Left colon (tissue), 2 donors: ENCODE data around the gene ZDHHC7. TPM values are rescaled to one million over a fixed set of nuclear protein-coding genes. Genes with fewer than 3 reads are reported as not detected.
"Not testable (repeated sequence)": the region's sequence is repeated elsewhere in the genome, so short reads cannot be mapped to it uniquely, and the experiment has no call there.

ENCODE experiments used
- ATAC-seq: fragments of 200-7000 bp; cut with Tn5 transposase; one replicate; pipeline ENCODE4 v1.9.1; 2020; ENCODE audit warnings: mild to moderate bottlenecking, moderate library complexity
- DNase-seq, 2 donors: peaks; one replicate each; pipeline ENCODE4 v3.0.0-alpha.2; 2020
- intact Hi-C, 2 donors: fragments of 100-400 bp; cut with DNase I in 1 of 2; cut with micrococcal nuclease in 1 of 2; formaldehyde crosslinking; loops; one replicate each; pipeline versions ENCODE4 v1.11.2 to v1.14.0; 2022; cut with DNase I, micrococcal nuclease
- total RNA-seq, 2 donors: library from RNA; stranded (reverse); fragmentation: NEBNext Ultra II Directional; extraction: Animal tissue kit (Norgen Biotek cat#: 25700); gene quantifications; one replicate each; pipeline ENCODE4 v1.2.1, GENCODE V29; 2021
- donor health status: DM: no; HTN: no; CAD: no.
- donor health status: DM: yes; HTN: yes; CAD: no.

ZDHHC7 gene
- total RNA-seq, 2 donors from 2014 or later: 73.9 to 76.9 TPM

DNA sequence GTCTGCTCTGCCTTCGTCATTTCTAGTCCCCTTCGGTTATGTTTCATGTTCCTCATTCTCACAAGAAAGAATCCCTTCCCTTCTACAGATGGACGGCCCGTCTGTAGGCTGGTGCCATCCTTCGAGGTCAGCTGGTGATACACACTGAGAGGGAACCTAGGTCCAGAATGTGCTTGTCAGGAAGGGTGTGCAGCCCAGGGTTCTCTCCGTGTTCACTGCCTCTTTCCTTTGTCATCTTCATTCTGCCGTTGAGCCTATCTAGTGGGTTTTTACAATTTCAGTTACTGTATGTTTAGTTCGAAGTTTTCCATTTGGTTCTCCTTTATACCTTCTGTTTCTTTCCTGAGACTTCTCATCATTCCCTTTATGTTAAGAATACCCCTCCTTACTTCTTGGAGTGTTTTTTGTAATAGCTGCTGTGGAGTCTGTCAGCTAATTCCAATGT is 35.2 kb upstream of the ZDHHC7 start:
- intact Hi-C loops: no loop called here
- ATAC-seq: no peak

DNA sequence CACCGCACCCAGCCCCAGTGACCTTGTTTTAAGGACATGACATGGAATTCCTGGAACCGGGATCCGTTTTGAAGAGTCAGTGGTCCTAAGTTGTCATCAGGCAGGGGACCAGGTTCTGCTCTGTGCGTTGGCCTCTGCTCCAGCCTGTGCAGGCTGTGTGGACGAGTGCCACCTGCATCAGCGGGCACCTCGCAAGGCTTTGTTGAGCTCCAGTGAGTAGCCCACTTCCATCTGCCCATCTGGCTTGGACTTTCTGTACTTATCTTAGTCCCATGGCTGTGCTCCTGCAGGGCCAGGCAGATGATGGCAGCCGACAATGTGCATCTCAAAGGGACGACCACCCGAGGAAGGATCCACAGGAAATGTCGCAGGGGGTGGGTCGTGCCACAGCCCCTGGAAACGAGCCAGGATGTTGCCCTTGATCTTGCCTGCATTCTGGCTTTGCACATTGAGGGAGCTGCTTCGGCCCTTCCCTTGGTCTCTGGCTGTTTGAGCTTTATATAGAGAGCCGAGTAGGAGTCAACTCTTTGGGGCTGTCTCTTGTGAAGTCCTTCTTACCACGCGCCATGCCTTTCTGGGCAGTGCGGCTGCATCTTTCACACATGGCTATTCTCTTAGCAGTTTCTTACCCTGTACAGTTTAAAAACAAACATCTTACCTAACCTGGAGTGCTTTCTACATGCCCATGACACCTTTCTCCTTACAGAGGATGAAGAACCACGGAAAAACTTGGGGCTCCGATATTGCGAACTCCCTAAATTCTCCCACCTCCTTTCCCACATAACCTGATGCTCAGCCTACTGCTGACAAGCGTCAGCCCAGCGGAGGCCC is 34.5 kb upstream of the ZDHHC7 start:
- ATAC-seq (no peak), DNase-seq (no peak)
- intact Hi-C loops: no loop called here

More for the DNA sequence above, 35.2 kb upstream of the ZDHHC7 start:
- DNase-seq: no peak

DNA sequence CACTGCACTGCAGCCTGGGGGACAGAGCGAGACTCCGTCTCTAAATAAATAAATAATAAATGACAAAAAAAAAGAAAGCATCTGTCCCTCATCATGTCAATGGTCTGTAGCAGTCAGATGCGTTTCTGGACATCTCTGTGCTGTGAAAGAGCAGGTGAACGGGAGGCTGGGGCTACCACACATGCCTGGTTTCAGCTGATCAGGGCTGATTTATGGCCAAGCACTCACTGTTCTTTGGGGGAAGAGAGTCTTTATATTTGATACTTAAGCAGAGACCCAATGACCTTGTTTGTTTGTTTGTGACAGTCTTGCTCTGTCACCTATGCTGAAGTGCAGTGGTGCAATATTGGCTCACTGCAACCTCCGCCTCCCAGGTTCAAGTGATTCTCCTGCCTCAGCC is 33.7 kb upstream of the ZDHHC7 start:
- intact Hi-C loops: no loop called here
- DNase-seq (no peak), ATAC-seq (no peak)

- intact Hi-C loops: no loop called here
- DNase-seq (no peak), ATAC-seq (no peak)
These were observed 31.3 kb upstream of the ZDHHC7 start for GRCh38 chr16:85042606-85043005.

DNA sequence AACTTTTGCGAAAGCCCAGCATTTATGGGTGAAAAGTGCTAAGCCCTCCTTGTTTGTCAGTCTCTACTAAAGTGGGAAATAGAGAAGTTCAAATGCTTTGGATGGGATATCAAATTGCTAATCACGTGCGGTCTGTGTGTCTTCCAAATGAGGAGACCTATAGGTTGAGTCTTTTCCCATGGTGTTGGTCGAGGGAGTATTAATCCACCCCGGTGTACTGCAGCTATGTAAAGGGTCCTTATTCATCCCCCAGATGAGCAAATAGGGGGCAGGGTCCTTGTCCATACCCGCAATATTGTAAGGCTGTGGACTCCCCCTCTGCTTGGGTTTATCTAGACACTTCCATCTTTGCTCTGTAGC is 30.8 kb upstream of the ZDHHC7 start:
- no peak for ATAC-seq
- intact Hi-C loops: no loop called here
- no peak for DNase-seq

DNA sequence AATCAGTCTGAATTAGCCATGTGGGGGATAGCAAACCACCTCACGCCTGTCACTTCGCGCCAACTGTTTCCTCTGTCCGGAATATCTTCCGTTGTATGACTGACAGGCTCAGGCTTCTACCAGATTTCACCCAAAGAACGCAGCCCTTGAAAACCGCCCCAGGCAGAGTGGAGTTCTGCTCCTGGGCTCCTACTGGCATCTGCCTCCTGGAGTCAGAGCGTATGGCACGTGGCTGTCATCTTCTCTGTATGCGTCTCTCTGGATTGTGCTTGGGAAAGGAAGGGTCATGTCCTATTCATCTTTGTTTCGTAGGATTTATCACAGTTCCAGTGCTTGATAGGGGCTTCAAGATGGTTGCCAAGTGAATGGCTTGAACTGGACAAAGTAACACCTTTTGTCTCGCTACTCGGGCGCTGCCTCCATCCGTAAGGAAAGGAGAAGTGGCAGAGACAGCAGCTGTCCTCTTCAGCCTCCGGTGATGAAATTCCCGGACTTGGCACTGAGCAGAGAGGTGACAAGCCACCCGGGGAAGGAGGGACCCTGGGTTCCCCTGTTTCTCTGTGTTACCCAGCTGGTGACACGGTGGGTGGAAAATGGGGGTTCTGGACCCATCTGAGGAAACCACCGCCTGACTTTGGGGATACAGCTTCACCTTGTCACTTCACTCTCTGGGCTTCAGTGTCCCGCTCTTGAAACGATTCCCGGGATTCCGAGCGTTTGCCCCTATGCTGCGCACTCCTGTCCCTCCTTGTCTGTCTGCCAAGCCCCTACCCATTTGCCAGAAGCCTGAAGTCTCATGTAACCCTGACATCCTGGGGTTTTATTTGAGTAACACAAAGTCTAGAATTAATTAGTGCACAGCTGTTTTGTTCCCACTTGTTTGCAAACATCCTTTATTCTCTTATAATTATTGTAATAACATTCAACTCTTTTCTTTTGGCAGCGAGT is 30.2 kb upstream of the ZDHHC7 start:
- no peak for DNase-seq
- intact Hi-C loops: no loop called here
- ATAC-seq: no peak

- ATAC-seq: no peak
- intact Hi-C loops: no loop called here
- DNase-seq: no peak
These were observed 29.4 kb upstream of the ZDHHC7 start for GRCh38 chr16:85040685-85041084.

DNA sequence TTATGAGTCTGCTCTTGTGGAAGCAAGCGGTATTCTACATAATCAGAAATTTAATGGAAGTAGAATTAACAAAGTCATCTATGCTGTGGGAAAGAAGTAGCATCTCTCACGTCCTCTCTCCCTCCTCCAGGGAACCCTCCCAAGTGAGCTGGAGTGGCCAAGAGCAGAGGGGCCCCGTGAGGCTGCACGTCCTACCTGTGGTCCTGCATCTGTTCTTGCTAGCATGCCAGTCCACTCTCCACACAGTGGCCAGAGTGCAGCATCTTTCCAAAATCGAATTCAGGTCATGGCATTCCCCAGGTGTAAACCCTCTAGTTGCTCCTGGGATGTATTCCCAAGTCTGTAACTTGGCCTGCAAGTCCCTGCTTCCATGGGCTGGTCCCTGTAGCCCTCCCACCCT is 26.4 kb upstream of the ZDHHC7 start:
- no peak for ATAC-seq
- DNase-seq: no peak
- intact Hi-C loops: no loop called here

DNA sequence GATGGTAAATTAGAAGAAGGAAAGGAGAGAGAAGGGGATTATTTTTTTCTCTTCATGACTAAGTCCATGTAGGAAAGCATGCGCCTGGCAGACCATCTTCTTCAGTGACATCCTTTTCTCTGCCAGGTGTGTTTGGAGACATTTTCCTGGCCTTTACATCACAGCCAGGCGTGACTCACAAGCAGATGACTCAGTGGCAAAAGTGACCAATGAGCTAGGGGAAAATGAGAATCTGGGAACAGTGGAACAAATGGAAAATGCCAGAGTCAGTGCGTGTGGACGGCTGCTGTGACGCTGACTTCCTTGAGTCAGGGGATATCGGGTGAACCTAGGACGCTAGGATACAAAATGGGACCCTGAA is 25.7 kb upstream of the ZDHHC7 start:
- DNase-seq: no peak
- ATAC-seq: no peak
- intact Hi-C loops: no loop called here

DNA sequence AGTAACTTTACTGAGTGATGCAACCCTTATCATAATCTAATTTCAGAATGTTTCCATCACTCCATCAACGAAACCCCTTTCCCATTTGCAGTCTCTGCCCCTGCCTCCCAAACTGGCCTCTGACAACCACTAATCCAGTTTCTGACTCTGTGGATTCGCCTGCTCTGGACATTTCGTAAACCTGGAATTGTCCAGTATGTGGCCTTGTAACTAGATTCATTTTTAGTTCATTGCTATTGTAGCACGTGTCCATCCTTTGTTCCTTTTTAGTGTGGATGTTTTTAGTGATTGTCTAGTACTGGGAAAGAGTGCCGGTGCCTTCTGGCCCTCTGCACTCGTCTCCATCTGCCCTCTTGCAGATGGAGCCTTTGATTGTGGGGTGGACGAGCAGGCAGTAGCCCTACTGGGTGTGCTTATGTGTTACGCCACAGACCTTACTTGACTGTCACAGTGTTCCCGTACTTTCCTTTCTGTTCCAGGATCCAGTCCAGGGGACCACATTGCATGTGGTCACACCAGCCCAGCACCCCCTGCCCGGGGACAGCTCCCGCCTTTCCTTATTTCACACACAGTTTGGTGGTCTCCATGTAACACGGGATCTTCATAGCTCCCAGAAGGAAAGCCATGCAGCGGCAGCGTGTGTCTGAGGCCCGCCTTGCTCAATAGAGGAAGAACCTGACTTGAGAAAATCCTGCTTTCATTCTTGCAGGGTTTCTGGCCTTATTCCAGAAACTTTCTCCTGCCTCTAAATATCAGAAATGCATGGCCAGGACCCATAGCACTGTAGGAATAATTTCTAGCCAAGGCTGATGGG is 25.1 kb upstream of the ZDHHC7 start:
- intact Hi-C loops: no loop called here
- DNase-seq (no peak), ATAC-seq (no peak)

- intact Hi-C loops: no loop called here
- no peak for DNase-seq
- ATAC-seq: peak; percentile 23
These were observed 23.5 kb upstream of the ZDHHC7 start for GRCh38 chr16:85034591-85035433.

GRCh38 chr16:85033171-85033570 is 21.8 kb upstream of the ZDHHC7 start:
- intact Hi-C loops: no loop called here
- ATAC-seq (no peak), DNase-seq (no peak)

- ATAC-seq, DNase-seq, intact Hi-C loops: not testable (repeated sequence)
These were observed 20.9 kb upstream of the ZDHHC7 start for GRCh38 chr16:85032187-85032586.

DNA sequence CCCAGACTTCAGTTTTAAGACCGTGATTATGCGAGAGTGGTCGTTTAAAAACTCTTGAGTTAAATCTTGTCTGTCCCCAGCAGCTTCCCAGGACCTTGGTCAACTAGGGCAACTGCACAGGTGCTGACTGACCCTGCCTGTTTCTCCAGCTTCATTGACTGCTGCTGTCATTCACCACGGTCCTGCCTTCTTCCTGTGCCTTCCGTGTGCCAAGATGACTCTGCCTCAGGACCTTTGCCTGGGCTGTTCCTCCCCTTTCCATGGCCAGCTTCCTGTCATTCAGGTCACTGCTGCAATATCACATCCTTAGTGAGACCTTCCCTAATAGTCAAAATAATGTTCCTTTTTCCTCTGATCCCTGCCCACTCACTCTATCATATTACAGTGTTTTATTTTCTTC is 20.1 kb upstream of the ZDHHC7 start:
- DNase-seq (no peak), ATAC-seq (no peak)
- intact Hi-C loops: no loop called here

GRCh38 chr16:85029981-85030401 is 18.7 kb upstream of the ZDHHC7 start:
- ATAC-seq: peak; percentile 0
- intact Hi-C loops: no loop called here
- peak in 1 of 2 donors; percentile 60 for DNase-seq

DNA sequence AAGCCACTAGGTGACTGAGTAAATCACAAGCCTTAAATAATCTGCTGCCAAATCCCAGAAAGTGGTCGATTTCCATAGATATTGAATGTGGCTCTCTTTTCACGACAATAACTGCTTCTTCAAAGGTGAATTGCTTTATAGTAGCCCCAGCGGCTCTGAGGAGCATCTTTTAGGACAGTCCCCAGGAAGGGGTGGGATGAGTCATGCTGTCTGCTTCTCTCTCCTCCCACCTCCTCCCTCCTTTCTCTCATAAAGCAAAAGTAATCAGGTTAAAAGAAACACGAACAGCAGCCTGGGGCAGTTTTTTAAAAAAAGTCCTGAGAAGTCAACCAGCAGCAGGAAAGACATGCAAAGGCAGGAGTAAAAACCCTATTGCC is 18.1 kb upstream of the ZDHHC7 start:
- no peak for DNase-seq
- ATAC-seq: peak; percentile 22
- intact Hi-C loops: no loop called here

DNA sequence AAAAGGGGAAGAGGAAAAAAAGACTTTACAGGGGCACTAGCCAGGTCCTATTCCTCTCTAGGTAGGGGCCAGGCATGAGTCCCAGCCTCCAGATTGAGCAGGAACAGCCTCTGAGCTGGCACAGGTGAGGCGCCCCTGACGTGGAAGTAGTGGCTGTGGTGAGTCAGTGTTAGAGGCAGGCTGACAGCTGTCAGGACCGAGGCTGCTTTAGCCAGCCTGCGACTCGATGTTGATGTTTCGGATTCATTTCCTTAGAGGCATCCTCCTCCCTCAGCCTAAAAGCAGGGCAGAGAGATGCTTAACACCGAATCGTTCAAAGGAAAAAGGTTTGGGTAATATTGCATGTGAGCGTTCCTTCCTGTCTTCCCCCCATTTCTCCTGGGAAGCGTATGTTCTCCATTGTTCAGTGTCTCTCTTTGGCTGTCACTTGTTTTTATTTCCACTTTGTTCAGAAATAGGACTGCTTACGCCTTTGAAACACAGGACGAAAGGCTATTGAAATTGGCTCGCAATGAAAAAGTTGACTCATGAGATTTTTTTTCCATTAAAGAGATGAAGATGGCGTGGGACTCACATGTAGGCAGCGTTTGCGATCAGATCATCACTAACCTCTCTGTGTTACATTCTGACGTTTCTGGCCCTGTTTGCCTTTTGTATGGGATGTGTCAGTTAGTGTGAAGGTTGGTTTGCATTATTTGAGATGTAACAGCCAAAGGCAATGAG is 17.5 kb upstream of the ZDHHC7 start:
- DNase-seq: peak; percentile 70 to 81
- ATAC-seq: peak; percentile 58
- intact Hi-C loops: no loop called here
